ENCODE data around the gene UGT1A9.

Gene UGT1A9

DNA sequence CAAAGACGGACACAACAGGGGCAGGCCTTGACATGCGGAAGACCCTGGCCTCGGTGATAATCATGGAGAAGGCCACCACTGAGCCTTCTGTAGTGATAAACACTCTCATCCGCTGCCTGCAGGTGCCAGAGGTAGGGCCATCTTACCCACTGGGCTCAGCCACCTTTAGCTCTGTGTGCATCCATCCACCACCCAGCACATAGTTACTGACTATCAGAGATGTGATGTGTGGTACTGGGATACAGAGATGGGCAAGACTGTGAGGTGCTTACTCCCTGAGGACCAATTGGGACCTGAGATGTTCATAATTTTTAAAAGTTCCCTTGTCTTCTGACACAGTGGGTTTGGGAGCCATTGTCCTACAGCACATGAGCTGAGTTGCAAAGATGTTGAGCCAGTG is 108.0 kb downstream of the UGT1A9 start:
- H3K4me3 ChIP-seq (ENCODE audit: control insufficient read depth, low read depth, low read length): no peak overlapping the region
- DNase-seq (ENCODE audit: low read depth): no peak
- TF ChIP-seq, protein P1, sequence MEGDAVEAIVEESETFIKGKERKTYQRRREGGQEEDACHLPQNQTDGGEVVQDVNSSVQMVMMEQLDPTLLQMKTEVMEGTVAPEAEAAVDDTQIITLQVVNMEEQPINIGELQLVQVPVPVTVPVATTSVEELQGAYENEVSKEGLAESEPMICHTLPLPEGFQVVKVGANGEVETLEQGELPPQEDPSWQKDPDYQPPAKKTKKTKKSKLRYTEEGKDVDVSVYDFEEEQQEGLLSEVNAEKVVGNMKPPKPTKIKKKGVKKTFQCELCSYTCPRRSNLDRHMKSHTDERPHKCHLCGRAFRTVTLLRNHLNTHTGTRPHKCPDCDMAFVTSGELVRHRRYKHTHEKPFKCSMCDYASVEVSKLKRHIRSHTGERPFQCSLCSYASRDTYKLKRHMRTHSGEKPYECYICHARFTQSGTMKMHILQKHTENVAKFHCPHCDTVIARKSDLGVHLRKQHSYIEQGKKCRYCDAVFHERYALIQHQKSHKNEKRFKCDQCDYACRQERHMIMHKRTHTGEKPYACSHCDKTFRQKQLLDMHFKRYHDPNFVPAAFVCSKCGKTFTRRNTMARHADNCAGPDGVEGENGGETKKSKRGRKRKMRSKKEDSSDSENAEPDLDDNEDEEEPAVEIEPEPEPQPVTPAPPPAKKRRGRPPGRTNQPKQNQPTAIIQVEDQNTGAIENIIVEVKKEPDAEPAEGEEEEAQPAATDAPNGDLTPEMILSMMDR (conservative IDR thresholded peaks at IDR 0.05; ENCODE audit: control insufficient read depth, insufficient read depth, low read depth, low read length): no peak

DNA sequence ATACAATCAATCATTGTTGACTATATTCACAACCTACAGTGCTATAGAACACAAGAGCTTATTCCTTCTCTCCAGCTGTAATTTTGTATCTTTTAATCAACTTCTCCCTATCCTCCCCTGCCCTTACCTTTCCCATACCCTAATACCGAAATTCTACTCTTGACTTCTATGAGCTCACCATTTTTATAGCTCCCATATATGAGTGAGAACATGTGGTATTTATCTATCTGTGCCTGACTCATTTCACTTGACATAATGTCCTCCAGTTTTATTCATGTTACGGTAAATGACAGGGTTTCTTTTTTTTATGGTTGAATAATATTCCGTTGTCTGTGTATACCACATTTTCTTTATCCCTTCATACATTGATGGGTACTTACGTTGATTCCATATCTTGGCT is 109.1 kb downstream of the UGT1A9 start:
- no peak for DNase-seq (ENCODE audit: low read depth)
- H3K4me3 ChIP-seq (ENCODE audit: control insufficient read depth, low read depth, low read length): no peak overlapping the region
- TF ChIP-seq, protein P1 (conservative IDR thresholded peaks at IDR 0.05; ENCODE audit: control insufficient read depth, insufficient read depth, low read depth, low read length): no peak

DNA sequence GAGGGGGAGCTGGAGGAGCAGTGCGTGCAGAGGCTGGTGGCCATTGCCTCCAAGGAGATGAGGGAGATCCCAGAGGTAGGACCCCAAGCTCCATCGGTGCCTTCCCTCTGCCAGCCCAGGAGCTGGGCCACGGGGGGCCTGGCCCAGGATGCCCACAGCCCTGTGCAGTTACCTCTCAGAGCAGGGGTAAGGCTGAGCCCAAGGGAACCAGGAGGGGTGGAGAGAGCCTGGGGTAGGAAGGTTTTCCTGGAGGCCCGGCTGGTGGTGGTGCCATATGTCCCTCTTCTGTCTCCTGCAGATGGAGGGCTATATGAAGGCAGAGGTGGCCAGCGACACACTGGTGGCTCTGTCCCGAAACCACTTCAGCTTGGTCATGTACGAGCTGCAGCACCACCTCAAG is 117.9 kb downstream of the UGT1A9 start:
- no peak for DNase-seq (ENCODE audit: low read depth)
- TF ChIP-seq, protein P1 (conservative IDR thresholded peaks at IDR 0.05; ENCODE audit: control insufficient read depth, insufficient read depth, low read depth, low read length): no peak
- H3K4me3 ChIP-seq (ENCODE audit: control insufficient read depth, low read depth, low read length): no peak overlapping the region

DNA sequence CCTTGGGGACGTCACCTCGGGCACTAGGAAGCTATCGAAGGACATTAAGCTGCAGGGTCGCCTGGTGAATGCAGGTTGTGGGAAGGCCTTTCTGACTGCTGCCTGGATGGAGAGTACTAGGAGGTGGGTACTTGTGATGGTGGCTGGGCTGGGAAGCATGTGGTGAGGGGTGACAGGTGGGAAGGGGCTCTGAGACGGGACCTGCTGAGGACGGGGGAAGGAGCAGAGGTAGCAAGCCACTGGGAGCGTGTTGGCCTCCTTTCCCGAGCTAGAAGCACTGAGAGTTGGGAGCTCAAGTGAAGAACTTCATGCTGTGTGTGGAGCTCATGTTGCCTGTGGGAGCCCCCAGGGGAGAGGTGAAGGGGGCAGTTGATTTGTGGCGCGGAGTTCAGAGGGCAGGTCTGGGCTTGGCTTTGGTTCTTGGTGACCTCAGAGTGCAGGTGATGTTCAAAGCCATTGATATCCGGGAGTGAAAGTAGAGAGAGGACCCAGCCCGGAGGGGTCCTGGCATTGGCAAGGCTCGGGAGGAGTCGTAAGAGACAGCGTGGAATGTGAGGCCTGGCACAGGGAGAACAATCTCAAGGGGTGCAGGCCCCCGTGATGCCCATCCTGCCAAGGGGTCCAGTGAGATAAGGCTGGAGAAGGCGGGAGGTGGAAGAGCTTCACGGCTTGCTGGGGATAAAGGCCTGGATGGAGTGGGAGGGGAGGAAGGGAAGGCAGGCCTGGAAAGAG is 119.6 kb downstream of the UGT1A9 start:
- TF ChIP-seq, protein P1 (conservative IDR thresholded peaks at IDR 0.05; ENCODE audit: control insufficient read depth, insufficient read depth, low read depth, low read length): no peak
- no peak overlapping the region for H3K4me3 ChIP-seq (ENCODE audit: control insufficient read depth, low read depth, low read length)
- DNase-seq (ENCODE audit: low read depth): no peak

DNA sequence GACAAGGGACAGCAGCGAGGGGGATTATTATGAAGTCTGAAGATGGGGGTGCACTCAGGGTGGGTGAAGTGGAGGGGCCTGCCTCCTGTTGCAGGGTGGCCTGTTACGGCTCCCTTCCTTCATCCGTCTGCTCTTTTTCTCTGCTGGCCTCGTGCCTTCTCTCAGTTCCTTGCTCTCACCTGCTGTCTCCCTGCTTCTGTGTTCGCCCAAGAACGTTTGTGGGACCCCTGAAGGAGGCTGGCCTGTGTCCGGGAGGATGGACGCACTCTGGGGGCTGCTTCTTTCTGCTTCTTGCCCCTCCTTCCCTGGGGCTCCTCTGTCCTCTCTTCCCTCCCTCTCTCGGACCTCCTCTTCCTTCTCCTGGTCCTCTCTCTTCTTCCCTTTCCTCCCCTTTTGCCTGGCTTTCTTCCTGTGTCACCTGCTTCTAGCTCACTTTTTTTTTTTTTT is 120.2 kb downstream of the UGT1A9 start:
- TF ChIP-seq, protein P1 (conservative IDR thresholded peaks at IDR 0.05; ENCODE audit: control insufficient read depth, insufficient read depth, low read depth, low read length): no peak
- no peak for DNase-seq (ENCODE audit: low read depth)

DNA sequence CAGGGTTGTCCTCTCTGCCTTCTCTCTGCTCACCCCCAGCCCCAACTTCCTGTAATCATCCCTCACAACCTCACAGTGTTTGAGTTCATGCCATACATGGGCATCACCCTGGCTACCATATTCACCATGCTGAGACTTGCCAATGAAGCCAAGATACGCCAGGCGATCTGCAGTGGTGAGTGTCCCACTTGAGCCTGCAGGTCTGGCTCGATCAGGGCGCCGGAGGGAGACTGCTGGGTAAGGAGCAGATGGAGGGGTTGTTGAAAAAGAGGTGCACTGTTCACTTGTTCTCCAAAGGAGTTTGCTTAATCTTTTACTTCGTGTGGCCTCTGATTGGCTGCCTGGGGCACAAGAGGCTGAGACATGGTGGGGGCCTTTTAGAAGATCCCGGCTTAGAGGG is 121.0 kb downstream of the UGT1A9 start:
- TF ChIP-seq, protein P1 (conservative IDR thresholded peaks at IDR 0.05; ENCODE audit: control insufficient read depth, insufficient read depth, low read depth, low read length): no peak
- no peak overlapping the region for H3K4me3 ChIP-seq (ENCODE audit: control insufficient read depth, low read depth, low read length)
- DNase-seq (ENCODE audit: low read depth): no peak

More for the DNA sequence above, 120.2 kb downstream of the UGT1A9 start:
- no peak overlapping the region for H3K4me3 ChIP-seq (ENCODE audit: control insufficient read depth, low read depth, low read length)
